Fibroblast of mammary gland (primary cell): ENCODE measurements around the gene DHRS1.

Source experiments
- DNase-seq: peaks from one replicate; pipeline ENCODE4 v3.0.0-alpha.2; 2010; ENCODE audit warnings: low read depth
- H3K4me3 ChIP-seq: 2 replicates; pipeline ENCODE4 v1.5.1; 2011; ENCODE audit warnings: low read depth, mild to moderate bottlenecking, low read length, moderate library complexity; ENCODE audit not compliant: control insufficient read depth
- CTCF ChIP-seq: conservative IDR thresholded peaks from 2 replicates; pipeline ENCODE4 v1.5.1; 2011; ENCODE audit warnings: low read depth, low read length, inconsistent platforms; ENCODE audit not compliant: control insufficient read depth, insufficient read depth

DHRS1 gene

DNA sequence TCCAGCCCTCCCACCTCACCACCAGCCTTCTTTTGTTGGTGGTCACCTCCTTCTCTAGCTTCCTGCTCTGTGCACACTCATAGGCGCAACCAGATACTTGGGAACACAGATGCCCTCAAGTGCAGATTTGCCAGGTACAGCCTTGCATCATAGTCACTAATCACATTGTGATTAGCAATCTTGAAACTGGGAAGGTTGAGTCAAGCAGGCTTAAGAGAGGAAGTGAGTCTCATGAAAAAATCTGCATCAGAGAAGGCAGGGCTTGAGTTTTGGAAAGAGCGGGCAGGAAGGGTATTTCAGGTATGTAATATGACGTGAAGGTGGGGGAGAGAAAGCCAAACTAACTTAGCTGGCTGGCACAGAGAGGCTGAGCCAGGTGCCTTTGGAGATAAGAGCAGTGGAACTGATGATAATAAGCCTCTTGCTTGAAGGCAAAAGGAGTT lies 25.5 kb downstream of the DHRS1 start:
- DNase-seq, result peak; percentile 6
- no peak for TF ChIP-seq CTCF
- no peak overlapping the region for H3K4me3 ChIP-seq

DNA sequence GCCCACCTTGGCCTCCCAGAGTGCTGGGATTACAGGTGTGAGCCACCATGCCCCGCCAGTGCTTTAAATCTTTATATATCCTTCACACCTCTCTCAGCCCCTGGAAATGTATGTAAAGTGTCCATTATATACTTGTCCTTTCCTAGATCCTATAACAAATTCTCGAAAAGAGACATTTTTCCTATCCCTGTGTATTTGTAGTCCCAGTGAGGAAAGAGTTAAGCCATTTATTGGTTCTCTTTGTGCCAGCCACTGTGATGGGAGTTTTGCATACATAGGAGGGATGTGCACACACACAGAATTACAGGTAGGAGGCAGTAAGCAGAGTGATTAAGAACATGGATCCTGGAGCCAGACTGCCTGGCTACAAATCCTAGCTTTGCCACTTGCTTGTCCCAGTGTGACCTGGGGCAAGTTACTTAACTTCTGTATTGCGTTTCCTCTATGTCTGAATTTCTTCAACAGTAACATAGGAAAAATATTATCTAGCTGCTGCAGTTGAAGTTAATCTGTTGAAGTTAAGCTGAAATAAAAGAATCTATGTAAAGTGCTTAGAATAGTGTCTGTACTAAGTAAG lies 26.1 kb downstream of the DHRS1 start:
- DNase-seq, result no peak
- no peak overlapping the region for H3K4me3 ChIP-seq
- no peak for TF ChIP-seq CTCF

- no peak overlapping the region for H3K4me3 ChIP-seq
- no peak for TF ChIP-seq CTCF
- no peak for DNase-seq
Observed at GRCh38 chr14:24272467-24272866, 27.1 kb downstream of the DHRS1 start.

GRCh38 chr14:24271834-24272263 lies 27.7 kb downstream of the DHRS1 start:
- peak overlapping the region; percentile 91 for H3K4me3 ChIP-seq
- no peak for TF ChIP-seq CTCF
- DNase-seq, result no peak

- H3K4me3 ChIP-seq, result peak within 1 kb of the TSS; percentile 91
- peak; percentile 44 for TF ChIP-seq CTCF
- peak; percentile 82 for DNase-seq
Observed at GRCh38 chr14:24271134-24271833, 28.3 kb downstream of the DHRS1 start, which contains the start of gene RABGGTA. TSS of gene RABGGTA (minus strand) at chr14:24271597. CDS start at chr14:24271115, 482 bp downstream.

GRCh38 chr14:24270537-24271133 lies 28.9 kb downstream of the DHRS1 start:
- DNase-seq, result no peak
- TF ChIP-seq CTCF, result no peak
- peak overlapping the region; percentile 91 for H3K4me3 ChIP-seq
